C4-2B (cell line): ENCODE data around the gene CKAP2L.

Experiments used
- CTCF ChIP-seq: fragments of 450-650 bp; conservative IDR thresholded peaks from 2 replicates; pipeline ENCODE4 v1.5.1; 2017; ENCODE audit warnings: mild to moderate bottlenecking
- ZFX ChIP-seq: fragments of 450-650 bp; IDR thresholded peaks from 2 replicates; pipeline ENCODE4 v1.6.1; 2017

DNA sequence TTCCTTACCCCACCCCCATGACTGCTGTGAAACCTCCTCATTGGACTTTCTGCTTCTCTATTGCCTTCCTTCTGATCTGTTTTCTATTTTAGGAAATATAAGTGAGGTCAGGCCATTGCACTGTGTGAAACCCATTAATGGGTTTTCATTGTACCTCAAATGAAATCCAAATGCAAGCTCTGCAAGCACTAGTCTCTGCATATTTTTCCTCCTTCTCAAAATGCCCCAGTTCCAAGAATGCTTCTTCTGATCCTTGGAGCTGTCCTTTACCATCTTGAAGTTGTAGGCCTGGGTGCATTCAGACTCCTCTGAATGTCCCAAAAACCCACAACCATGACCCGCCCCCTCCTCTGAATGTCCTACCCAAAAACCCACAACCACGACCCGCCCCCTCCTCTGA is 11.7 kb upstream of the CKAP2L start:
- no peak for TF ChIP-seq CTCF
- no peak for TF ChIP-seq ZFX
